Testis (tissue), 2 donors: Measurements from ENCODE around the gene LMLN.
"Not testable (repeated sequence)": the region's sequence is repeated elsewhere in the genome, so short reads cannot be mapped to it uniquely, and the experiment has no call there.

Source experiments
- POLR2A ChIP-seq: fragments of 450-650 bp; IDR thresholded peaks from one replicate; pipeline ENCODE4 v1.6.1; 2017; ENCODE audit warnings: antibody characterized with exemption, mild to moderate bottlenecking, moderate library complexity
- TF ChIP-seq, protein P1 (sequence below), 3 experiments: fragments of 450-650 bp in 2 of 3; fragments of 200-600 bp in 1 of 3; sonication (generic) in 1 of 3; IDR thresholded peaks; one replicate each; pipeline ENCODE4 v1.5.1; 2016 to 2019; ENCODE audit warnings: antibody characterized with exemption in 3 of 3, mild to moderate bottlenecking in 2 of 3, moderate library complexity in 1 of 3

DNA sequence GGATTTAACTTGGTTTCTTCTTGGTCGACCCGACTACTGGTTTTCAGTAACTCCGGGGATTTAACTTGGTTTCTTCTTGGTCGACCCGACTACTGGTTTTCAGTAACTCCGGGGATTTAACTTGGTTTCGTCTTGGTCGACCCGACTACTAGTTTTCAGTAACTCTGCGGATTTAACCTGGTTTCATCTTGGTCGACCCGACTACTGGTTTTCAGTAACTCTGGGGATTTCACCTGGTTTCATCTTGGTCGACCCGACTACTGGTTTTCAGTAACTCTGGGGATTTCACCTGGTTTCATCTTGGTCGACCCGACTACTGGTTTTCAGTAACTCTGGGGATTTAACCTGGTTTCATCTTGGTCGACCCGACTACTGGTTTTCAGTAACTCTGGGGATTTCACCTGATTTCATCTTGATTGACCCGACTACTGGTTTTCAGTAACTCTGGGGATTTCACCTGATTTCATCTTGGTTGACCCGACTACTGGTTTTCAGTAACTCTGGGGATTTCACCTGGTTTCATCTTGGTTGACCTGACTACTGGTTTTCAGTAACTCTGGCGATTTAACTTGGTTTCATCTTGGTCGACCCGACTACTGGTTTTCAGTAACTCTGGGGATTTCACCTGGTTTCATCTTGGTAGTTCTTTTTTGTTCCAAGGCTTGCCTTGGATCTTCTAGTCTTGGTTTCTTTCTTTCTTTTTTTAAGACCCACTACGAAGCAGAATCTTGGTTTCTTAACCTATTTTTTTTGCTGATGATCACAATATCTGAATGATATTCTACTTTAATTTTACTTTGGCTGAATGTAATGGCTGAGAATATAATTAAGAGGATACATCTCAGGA lies 38.4 kb upstream of the LMLN start:
- not testable (repeated sequence) for TF ChIP-seq POLR2A
- TF ChIP-seq, protein P1, sequence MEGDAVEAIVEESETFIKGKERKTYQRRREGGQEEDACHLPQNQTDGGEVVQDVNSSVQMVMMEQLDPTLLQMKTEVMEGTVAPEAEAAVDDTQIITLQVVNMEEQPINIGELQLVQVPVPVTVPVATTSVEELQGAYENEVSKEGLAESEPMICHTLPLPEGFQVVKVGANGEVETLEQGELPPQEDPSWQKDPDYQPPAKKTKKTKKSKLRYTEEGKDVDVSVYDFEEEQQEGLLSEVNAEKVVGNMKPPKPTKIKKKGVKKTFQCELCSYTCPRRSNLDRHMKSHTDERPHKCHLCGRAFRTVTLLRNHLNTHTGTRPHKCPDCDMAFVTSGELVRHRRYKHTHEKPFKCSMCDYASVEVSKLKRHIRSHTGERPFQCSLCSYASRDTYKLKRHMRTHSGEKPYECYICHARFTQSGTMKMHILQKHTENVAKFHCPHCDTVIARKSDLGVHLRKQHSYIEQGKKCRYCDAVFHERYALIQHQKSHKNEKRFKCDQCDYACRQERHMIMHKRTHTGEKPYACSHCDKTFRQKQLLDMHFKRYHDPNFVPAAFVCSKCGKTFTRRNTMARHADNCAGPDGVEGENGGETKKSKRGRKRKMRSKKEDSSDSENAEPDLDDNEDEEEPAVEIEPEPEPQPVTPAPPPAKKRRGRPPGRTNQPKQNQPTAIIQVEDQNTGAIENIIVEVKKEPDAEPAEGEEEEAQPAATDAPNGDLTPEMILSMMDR (IDR thresholded peaks at IDR 0.05), result not testable (repeated sequence)
